GM19238 (cell line): ENCODE results near the gene TMEM126A.
"Not testable (repeated sequence)": the region's sequence is repeated elsewhere in the genome, so short reads cannot be mapped to it uniquely, and the experiment has no call there.

Experiments used
- DNase-seq: peaks from one replicate; pipeline ENCODE4 v3.0.0; 2011; ENCODE audit warnings: low spot score; ENCODE audit not compliant: insufficient read length

The TMEM126A gene

DNA sequence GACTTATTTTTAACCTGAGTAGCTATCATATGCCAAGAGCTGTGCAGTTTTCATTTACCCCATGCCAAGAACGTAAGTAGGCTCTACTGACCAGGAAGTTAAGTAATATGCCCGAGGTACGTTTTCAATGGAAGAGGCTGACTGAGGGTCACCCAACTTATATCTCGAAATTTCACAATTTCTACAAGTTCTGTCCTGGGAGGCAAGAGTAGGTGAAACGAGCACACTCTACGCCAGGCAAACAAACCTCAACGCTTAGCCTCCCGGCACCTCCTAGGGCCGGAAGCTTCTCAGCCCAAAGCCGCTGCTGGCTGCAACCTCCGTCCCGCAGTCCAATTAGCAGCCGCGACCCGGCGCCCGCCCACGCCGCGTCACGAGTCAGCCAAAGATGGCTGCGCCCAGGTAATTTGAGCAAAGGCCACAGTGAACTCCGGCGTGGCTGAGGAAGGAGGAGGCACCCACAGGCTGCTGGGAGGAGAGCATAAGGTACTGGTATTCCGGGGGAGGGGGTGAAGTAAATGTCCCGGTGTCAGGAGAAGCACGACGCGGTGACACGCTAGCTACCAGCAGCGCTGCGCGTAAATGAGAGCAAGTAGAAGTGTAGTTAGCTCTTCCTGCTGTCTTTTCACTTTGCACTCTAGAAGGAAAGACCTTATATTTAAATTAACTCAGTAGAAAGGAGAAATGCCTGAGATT, at the start of gene TMEM126A:
Gene TMEM126A (plus strand): TSS at position 364 of the 696 bp plus-strand sequence. CDS start 2,289 bp downstream, outside the sequence.
- peak; percentile 68 for DNase-seq

DNA sequence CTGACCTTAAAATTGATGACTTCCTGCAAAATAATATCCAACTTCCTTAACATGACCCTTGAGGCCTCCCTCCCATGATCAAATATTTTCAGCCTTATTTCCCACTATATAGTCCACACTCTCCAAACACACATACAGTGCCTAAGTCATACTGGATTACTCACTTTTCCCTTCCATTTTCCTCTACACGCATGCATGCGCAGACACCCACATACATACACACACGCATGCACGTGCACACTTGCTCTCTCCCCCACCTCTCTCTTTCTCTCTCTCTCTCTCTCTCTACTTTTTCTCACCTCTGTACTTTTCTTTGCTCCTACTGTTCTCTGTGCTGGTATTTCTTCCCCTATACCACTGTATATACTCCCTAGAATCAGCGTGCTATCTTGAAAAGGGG, 48.7 kb upstream of the TMEM126A start:
- DNase-seq: no peak

DNA sequence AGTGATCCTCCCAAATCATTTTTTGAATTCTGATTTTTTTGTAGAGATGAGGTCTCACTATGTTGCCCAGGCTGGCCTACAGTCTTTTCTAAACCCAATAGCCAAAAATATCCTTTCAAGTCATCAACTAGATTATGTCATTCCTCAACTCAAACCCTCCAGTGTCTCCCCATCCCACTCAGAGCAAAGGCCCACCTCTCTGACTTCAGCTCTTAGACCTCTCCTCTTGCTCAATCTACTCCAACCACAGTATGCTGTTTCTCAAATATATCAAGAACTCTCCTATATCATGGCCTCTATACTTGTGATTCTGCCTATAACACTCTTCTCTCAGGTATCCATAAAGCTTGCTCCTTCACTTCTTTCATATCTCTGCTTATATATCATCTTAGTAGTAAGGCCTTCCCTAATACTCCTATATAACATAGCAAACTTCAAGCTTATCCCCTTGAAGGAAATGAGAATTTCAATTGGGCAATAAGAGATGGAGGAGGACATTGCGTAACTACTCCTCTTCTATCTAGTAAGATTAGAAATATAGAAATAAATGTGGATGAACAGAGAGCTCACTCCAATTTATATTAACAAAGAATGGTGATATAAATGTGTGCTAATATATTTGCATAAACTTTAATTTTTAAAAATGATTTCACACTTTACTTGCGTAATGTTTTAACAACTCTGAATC, 45.1 kb upstream of the TMEM126A start:
- no peak for DNase-seq

DNA sequence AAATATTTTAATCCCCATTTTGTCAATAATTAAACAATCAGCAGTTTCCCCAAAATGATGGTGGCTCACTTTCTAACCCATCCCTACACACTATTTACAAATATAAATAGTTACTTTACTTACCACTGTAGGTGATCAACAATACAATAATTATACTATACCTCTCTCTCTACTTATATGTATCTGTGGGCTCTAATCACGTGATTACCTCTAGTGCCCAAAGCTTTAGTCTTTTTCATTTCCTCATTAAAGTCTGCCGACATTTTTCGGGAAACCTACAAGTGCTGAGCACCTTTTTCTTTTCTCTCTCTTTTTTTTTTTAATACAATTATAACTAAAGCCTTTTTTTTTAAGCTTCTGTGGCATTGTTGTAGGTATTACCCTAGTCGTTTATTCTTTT, 44.5 kb upstream of the TMEM126A start:
- DNase-seq: no peak

DNA sequence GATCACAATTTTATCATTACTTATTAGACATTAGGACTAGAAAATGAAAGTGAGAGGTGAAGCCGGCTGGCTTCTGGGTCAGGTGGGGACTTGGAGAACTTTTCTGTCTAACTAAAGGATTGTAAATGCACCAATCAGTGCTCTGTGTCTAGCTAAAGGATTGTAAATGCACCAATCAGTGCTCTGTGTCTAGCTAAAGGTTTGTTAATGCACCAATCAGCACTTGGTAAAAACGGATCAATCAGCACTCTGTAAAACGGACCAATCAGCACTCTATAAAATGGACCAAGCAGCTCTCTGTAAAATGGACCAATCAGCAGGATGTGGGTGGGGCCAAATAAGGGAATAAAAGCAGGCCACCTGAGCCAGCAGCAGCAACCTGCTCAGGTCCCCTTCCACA, 41.5 kb upstream of the TMEM126A start:
- DNase-seq: not testable (repeated sequence)

DNA sequence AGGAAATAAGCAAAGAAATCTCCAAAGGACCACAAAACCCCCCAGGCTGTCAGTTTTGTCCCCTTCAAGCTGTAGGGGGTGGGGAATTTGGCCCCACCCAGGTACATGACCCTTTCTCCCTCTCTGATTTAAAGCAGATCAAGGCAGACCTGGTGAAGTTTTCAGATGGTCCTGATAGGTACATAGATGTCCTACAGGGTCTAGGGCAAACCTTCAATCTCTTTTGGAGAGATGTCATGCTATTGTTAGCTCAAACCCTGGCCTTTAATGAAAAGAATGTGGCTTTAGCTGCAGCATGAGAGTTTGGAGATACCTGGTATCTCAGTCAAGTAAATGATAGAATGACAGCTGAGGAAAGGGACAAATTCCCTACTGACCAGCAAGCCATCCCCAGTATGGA, 39.1 kb upstream of the TMEM126A start:
- not testable (repeated sequence) for DNase-seq

DNA sequence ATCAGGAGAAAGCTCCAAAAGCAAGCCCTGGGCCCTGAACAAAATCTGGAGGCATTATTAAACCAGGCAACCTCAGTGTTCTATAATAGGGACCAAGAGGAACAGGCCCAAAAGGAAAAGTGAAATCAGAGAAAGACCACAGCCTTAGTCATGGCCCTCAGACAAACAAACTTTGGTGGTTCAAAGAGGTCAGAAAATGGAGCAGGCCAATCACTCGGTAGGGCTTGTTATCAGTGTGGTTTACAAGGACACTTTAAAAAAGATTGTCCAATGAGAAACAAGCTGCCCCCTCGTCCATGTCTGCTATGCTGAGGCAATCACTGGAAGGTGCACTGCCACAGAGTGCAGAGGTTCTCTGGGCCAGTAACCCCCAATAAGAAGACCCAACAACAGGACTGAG, 38.5 kb upstream of the TMEM126A start:
- not testable (repeated sequence) for DNase-seq

DNA sequence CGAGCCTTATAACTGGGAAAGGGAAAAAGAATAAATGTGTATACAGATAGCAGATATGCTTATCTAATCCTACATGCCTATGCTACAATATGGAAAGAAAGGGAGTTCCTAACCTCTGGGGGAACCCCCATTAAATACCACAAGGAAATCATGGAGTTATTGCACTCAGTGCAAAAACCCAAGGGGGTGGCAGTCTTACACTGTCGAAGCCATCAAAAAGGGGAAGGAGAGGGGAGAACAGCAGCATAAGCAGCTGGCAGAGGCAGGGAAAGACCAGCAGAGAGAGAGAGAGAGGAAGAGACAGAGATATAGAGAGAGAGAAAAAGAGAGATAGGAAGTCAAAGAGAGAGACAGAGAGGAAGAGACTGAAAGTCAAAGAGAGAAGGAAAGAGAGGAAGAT, 36.1 kb upstream of the TMEM126A start:
- not testable (repeated sequence) for DNase-seq

DNA sequence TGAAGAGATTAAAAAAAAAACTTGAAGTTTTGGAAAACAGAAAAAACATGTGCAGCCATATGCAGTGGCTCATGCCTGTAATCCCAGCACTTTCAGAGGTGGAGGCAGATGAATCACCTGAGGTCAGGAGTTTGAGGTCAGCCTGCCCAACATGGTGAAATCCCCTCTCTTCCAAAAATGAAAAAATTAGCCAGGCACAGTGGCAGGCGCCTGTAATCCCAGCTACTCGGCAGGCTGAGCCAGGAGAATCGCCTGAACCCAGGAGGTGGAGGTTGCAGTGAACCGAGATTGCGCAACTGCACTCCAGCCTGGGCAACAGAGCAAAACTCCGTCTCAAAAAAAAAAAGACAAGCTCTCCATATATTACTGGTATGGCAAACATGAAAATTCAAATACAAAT, 28.3 kb upstream of the TMEM126A start:
- DNase-seq: no peak

DNA sequence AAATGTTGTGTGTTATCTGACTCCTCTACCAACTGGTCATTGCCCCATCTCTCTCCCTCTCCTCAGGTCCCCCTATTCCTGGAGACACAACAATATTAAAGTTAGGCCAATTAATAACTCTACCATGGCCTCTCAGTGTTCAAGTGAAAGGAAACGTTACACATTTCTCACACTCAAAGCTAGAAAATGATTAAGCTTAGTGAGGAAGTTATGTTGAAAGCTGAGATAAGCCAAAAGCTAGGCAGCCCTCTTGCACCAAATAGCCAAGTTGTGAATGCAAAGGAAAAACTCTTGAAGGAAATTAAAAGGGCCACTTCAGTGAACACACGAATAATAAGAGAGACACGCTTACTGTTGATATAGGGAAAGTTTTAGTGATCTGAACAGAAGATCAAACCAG, 27.5 kb upstream of the TMEM126A start:
- DNase-seq: no peak

DNA sequence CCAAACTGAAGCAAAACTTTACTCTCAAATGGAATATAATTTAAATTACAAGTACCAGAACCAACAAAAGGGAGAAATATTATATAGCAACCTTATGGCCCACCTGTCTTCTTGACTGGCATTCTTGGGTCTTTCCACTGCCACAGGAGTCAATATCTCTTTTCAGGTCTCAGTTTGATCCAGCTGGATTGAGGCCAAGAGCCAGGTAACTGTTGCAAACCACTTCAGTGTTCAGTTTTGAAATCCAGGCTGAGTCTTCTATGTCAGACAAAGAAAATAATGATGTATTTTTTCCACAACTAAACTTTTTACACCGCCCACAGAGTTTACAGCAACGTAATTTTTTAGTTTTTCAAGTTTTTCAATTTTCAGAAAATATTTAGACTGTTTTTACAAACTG, 21.3 kb upstream of the TMEM126A start:
- no peak for DNase-seq

DNA sequence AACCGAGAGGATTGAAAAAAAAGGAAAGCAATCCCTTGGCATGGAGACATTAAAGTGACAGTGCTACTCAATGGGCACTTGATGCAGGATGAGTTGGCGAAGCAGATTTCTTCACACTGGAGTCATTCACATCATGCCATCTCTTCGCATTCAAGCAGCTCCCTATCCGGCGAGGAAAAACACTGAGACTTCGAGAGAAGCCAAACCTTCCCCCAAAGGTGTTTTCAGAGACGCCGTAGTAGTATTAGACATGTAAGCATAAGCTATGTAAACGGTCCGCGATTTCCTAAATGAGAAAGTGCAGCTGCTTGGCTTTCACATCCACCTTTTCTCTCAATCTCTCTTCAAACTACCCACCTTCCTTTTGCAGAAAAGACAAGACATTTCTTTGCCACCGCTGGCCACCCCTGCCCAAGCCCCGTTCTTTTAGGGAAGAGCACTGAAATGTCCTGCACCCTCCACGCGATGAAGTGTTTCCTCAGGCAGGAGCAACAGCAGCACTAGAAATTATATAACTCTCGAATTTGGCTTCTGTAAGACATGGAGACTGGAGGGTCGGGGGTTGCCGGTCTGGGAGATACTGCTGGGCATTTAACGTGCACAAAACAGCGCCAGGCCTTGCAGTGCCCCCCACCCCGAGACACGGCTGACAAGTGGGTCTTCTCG, 20.3 kb upstream of the TMEM126A start, which contains the start of gene DLG2:
Gene DLG2 (minus strand): TSS at position 13 of the 666 bp plus-strand sequence.
- DNase-seq: no peak

DNA sequence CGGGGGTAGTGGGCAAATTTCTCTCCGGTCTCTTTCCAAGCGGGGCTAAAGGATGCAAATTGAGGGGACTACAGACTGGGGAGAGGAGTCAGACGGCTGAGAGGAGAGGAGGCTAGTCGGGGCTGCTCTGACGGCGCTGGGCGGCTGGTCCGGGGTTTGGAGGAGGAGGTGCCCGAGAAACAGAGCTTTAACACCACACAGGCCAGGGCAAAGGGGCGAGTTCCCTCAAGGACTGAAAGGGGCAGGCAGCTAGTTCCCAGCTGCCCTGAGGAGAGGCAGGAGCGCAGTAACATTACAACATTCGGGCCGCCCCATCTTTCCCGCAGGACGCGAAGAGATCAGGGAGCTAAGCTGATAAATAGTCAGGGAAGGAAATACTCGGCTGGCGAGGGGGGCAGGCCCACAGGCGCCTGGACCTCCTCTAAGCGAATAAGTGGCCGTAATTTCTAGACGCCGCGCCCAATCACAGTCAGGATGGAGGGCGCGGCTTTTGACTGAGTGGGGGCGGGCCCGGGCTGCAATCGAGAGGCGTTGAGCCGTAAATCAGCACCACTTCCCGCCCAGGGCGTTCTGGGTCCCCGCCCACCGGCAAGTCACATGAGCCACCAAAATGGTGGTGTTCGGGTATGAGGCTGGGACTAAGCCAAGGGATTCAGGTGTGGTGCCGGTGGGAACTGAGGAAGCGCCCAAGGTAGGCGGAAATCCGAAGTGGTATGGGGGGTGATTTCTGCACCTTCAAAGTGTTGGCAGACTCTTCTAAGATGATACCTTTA, 19.6 kb upstream of the TMEM126A start, which contains the start of gene TMEM126B:
Gene TMEM126B (plus strand): TSS at position 596 of the 773 bp plus-strand sequence. CDS start 15 bp downstream, at position 611.
- DNase-seq: peak; percentile 55

DNA sequence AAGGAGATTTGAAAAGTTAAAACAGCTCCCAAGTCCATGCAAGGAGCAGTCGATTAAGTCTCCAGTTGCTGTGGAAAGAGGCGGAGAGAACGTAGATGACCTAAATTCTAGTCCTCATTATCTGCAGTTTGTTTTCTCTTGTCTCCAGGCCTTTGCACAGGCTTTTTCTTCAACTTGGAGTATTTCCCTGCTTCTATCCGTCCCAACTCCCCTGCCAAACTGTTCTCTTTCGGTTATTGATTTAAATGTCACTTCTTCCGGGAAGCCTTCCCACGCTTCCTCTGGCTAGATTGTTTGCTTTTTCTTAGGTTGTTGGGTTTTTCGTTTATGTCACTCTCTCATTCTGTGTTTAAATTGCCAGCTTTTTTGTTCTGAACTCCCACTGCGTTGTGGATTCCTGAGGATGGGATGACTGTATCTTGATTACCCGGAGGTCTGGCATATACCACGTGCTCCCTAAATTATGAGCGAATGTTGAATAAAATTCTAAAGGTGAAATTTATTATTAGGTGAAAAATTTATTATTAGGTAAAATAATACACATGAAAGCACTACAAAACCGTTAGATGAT, 18.9 kb upstream of the TMEM126A start:
- no peak for DNase-seq

DNA sequence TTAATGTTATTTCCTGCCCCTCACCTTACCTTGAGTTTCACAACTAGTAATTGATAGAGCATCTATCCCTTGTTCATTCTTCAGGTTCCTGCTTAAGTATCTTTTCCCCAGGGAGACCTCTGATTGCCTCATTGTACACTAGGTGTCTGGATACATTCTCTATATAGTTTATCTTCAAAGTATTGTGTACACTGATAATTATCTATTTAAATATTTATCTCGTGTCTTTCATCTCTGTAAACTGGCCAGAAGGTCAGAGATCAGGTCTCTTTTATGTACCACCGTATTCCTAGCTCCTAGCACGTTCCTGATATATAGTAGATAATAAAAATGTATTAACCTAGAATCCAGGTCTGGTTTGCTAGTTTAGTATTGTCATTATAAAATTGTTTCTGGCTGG, 13.0 kb upstream of the TMEM126A start:
- DNase-seq: no peak

DNA sequence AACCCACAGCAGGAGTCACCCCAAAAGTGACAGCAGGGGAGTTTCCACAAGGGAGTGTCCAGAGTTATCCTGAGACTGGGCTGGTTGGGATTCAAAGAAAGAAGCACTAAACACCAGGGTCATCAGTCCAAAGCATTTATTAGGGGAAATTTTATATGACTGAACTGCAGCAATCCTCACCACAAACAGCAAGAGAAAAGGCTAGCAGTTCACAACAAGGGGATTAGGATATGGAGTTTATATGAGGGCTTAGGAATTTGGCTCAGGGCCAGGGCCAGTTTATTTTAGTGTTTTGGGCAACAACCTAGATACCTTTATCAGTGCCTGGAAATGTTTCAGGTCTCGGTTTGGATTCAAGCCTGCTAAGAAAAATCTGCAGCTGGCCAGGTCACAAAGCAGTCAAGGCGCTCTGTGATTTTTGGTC, 4.6 kb upstream of the TMEM126A start:
- no peak for DNase-seq

DNA sequence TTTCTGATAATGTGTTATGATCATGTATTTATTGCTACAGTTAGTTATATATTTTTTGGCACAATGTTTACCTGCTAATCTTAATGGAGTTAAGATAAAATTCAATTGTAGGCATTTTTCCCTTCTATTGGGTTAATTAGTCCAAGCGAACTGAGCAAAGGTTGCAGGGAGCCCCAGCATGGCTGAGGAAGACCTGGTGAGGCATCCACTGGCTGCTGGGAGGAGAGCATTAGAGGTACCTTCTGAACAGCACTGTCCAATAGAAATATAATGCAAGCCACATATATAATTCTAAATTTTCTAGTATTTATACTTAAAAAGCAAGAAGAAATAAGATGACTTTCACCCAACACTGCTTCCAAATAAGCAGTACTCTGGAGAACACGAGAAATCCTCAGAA, 689 bp upstream of the TMEM126A start:
- no peak for DNase-seq

DNA sequence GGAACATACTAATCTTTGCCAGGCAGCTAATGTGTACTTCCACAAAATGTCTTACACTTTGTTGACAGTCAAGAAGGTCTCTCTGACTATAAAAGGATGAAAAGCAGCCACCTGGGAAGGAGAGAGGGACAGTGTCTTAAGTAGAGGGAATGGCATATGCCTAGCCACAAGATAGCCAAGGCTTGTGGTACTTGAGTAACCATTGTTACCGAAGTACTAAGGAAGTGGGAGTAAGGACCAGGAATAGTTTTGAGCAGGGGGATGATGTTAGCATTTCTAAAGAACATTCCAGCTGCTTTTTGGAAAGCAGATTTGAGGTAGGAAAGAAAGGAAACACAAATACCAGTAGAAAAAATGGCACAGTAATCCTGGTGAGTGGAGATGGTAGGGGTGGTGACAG, 3.4 kb downstream of the TMEM126A start:
- no peak for DNase-seq

DNA sequence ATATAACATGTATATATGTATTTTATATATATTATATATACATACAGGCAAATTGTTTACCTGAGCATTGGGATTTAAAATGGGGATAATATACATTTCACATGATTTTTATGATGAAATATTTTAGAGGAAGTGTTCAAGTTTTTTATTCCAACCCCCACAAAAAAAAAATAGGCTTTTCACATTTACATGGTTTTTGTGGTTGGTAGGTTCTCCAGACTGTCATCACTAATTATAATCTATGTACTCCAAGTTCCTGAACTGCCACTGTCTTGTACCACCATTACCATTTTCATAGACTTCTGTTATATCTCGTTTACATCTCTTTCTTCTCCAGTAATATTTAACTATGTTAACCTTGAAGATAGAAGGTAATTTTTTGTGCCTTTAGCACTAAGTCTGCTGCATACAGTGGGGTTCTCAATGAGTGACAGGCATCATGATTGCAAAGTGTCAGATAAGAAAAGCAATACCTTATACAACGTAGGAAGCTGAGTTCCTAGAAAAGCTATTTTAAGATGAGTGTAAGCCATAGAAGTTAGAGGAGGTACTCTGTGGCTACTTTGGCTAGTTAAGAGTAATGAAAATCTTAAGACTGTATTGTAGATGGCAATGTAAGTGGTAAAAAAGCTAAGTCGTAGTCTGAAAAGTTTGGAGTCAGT, 5.2 kb downstream of the TMEM126A start:
- no peak for DNase-seq

DNA sequence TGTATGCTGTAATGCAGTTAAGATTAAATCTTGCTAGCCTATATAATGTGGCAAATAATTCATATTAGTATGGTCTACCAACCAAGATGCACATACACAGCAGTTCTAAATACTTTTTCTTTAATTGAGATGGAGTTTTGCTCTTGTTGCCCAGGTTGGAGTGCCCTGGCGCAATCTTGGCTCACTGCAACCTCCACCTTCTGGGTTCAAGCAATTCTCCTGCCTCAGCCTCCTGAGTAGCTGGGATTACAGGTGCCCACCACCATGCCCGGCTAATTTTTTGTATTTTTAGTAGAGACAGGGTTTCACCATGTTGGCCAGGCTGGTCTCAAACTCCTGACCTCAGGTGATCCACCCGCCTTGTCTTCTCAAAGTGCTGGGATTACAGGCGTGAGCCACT, 6.6 kb downstream of the TMEM126A start:
- not testable (repeated sequence) for DNase-seq

DNA sequence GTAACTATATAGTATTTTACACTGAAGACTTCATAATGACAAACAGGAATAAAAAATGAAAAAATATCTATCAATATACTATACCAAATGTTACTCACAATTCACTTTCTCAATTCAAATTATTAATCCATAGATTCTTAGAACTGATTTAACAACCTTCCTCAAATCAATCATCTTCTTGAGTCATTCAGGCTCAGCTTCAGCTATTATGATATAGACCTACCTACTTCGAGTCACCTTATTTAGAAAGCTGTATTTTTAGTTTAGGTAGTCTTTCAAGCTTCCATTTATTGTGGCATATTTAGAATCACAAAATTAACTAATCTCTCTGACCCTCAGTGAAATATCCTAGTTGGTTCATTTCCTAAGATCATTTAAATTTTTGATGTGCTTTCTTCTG, 9.0 kb downstream of the TMEM126A start:
- DNase-seq: no peak
